Neural progenitor cell (in vitro differentiated cells): ENCODE measurements around the gene RAD51B. TPM values are rescaled to one million over a fixed set of nuclear protein-coding genes. Genes with fewer than 3 reads are reported as not detected.

Source experiments
- DNase-seq: peaks from one replicate; pipeline ENCODE4 v3.0.0-alpha.2; 2016; ENCODE audit warnings: low spot score
- H2AFZ ChIP-seq: fragments of 200-600 bp; sonication (generic); replicated peaks from 2 replicates; pipeline ENCODE4 v1.6.1; 2016; ENCODE audit warnings: antibody characterized with exemption
- H3F3A ChIP-seq: fragments of 200-600 bp; sonication (generic); 2 replicates; pipeline ENCODE4 v1.6.1; 2016; ENCODE audit warnings: antibody characterized with exemption, low read depth
- H3K27ac ChIP-seq: fragments of 200-600 bp; sonication (generic); 2 replicates; pipeline ENCODE4 v1.5.1; 2016; ENCODE audit warnings: mild to moderate bottlenecking
- H3K27me3 ChIP-seq: fragments of 200-600 bp; sonication (generic); 2 replicates; pipeline ENCODE4 v1.6.1; 2016; ENCODE audit warnings: mild to moderate bottlenecking, moderate library complexity
- H3K36me3 ChIP-seq: fragments of 200-600 bp; sonication (generic); 2 replicates; pipeline ENCODE4 v1.5.1; 2016
- H3K4me1 ChIP-seq: fragments of 200-600 bp; sonication (generic); 2 replicates; pipeline ENCODE4 v1.6.1; 2016; ENCODE audit warnings: mixed run types
- H3K4me2 ChIP-seq: fragments of 200-600 bp; sonication (generic); 2 replicates; pipeline ENCODE4 v1.6.1; 2016
- H3K4me3 ChIP-seq: fragments of 200-600 bp; sonication (generic); 2 replicates; pipeline ENCODE4 v1.5.1; 2016
- H3K79me2 ChIP-seq: fragments of 200-600 bp; sonication (generic); 2 replicates; pipeline ENCODE4 v1.6.1; 2016; ENCODE audit warnings: low read depth
- H3K9ac ChIP-seq: fragments of 200-600 bp; sonication (generic); 2 replicates; pipeline ENCODE4 v1.6.1; 2016
- H3K9me3 ChIP-seq: fragments of 200-600 bp; sonication (generic); 2 replicates; pipeline ENCODE4 v1.5.1; 2016; ENCODE audit warnings: low read depth
- H4K20me1 ChIP-seq: fragments of 200-600 bp; sonication (generic); 2 replicates; pipeline ENCODE4 v1.6.1; 2016; ENCODE audit warnings: low read depth
- H3K27ac Mint-ChIP-seq: 3 replicates; pipeline ENCODE4 v1.8.0; 2021; ENCODE audit warnings: mixed read lengths
- H3K27me3 Mint-ChIP-seq: 2 replicates; pipeline ENCODE4 v1.8.0; 2022; ENCODE audit warnings: low read depth, mild to moderate bottlenecking, inconsistent platforms, moderate library complexity, mixed read lengths; ENCODE audit not compliant: insufficient read depth
- H3K36me3 Mint-ChIP-seq: 3 replicates; pipeline ENCODE4 v1.8.0; 2021; ENCODE audit warnings: mixed read lengths
- H3K4me1 Mint-ChIP-seq: 3 replicates; pipeline ENCODE4 v1.8.0; 2021; ENCODE audit warnings: mixed read lengths
- H3K4me3 Mint-ChIP-seq: 3 replicates; pipeline ENCODE4 v1.8.0; 2021; ENCODE audit warnings: mild to moderate bottlenecking, moderate library complexity, mixed read lengths
- H3K9me3 Mint-ChIP-seq: 3 replicates; pipeline ENCODE4 v1.8.0; 2020; ENCODE audit warnings: mixed read lengths
- CTCF ChIP-seq: fragments of 200-600 bp; sonication (generic); IDR thresholded peaks from 2 replicates; pipeline ENCODE4 v1.5.1; 2017; ENCODE audit warnings: antibody characterized with exemption, mild to moderate bottlenecking
- EZH2 ChIP-seq: fragments of 200-600 bp; sonication (generic); IDR thresholded peaks from 2 replicates; pipeline ENCODE4 v1.6.1; 2017; ENCODE audit warnings: antibody characterized with exemption, mild to moderate bottlenecking, moderate library complexity
- EZH2phosphoT487 ChIP-seq: fragments of 200-600 bp; sonication (generic); IDR thresholded peaks from 2 replicates; pipeline ENCODE4 v1.6.1; 2017; ENCODE audit warnings: antibody characterized with exemption
- total RNA-seq: library from RNA; depleted of rRNA; stranded (reverse); fragments of >200 nt; gene quantifications from 2 replicates; pipeline ENCODE4 v1.2.3, GENCODE V29; 2015; ENCODE audit warnings: low replicate concordance

RAD51B gene
- total RNA-seq, 1 donor from 2014 or later: 50.5 TPM

- TF ChIP-seq EZH2phosphoT487 (no peak), CTCF (no peak), EZH2 (no peak)
- H3K9ac ChIP-seq: no peak overlapping the region
- no peaks in the 10 kb centered on the region for H4K20me1 ChIP-seq
- H2AFZ ChIP-seq: no peak overlapping the region
- H3K9me3 ChIP-seq: no peaks in the 10 kb centered on the region
- H3K27me3 Mint-ChIP-seq: peaks cover 7% of the 10 kb centered on the region
- DNase-seq: no peak
- H3K4me3 ChIP-seq: no peak overlapping the region
- H3K4me1 ChIP-seq: peaks cover 44% of the 10 kb centered on the region
- H3K27me3 ChIP-seq: no peaks in the 10 kb centered on the region
- H3K4me2 ChIP-seq: no peak overlapping the region
- H3K79me2 ChIP-seq: no peaks in the 10 kb centered on the region
- peaks cover 8% of the 10 kb centered on the region for H3K9me3 Mint-ChIP-seq
- H3K36me3 Mint-ChIP-seq: peaks cover 5% of the 10 kb centered on the region
- peaks cover 65% of the 10 kb centered on the region for H3K4me1 Mint-ChIP-seq
- peaks cover 44% of the 10 kb centered on the region for H3F3A ChIP-seq
- H3K36me3 ChIP-seq: no peaks in the 10 kb centered on the region
- H3K4me3 Mint-ChIP-seq: no peak overlapping the region
- H3K27ac ChIP-seq: no peak overlapping the region
- H3K27ac Mint-ChIP-seq: no peak overlapping the region
These were observed 570.4 kb downstream of the RAD51B start for GRCh38 chr14:68389943-68390342.

- peaks cover 5% of the 10 kb centered on the region for H3K36me3 Mint-ChIP-seq
- Histone ChIP-seq H4K20me1 (no peaks in the 10 kb centered on the region), H3K4me1 (peaks cover 51% of the 10 kb centered on the region), H3K4me3 (no peak overlapping the region), H3K27me3 (no peaks in the 10 kb centered on the region), H3F3A (peaks cover 52% of the 10 kb centered on the region), H3K9me3 (no peaks in the 10 kb centered on the region), H3K27ac (no peak overlapping the region), H2AFZ (no peak overlapping the region), H3K9ac (no peak overlapping the region), H3K79me2 (no peaks in the 10 kb centered on the region), H3K4me2 (no peak overlapping the region), H3K36me3 (no peaks in the 10 kb centered on the region)
- no peak overlapping the region for H3K27ac Mint-ChIP-seq
- peaks cover 4% of the 10 kb centered on the region for H3K27me3 Mint-ChIP-seq
- no peak overlapping the region for H3K4me3 Mint-ChIP-seq
- H3K9me3 Mint-ChIP-seq: peaks cover 8% of the 10 kb centered on the region
- TF ChIP-seq EZH2phosphoT487: no peak
- no peak for TF ChIP-seq CTCF
- TF ChIP-seq EZH2: no peak
- H3K4me1 Mint-ChIP-seq: peaks cover 69% of the 10 kb centered on the region
- DNase-seq: no peak
These were observed 571.2 kb downstream of the RAD51B start for GRCh38 chr14:68390741-68391140.

DNA sequence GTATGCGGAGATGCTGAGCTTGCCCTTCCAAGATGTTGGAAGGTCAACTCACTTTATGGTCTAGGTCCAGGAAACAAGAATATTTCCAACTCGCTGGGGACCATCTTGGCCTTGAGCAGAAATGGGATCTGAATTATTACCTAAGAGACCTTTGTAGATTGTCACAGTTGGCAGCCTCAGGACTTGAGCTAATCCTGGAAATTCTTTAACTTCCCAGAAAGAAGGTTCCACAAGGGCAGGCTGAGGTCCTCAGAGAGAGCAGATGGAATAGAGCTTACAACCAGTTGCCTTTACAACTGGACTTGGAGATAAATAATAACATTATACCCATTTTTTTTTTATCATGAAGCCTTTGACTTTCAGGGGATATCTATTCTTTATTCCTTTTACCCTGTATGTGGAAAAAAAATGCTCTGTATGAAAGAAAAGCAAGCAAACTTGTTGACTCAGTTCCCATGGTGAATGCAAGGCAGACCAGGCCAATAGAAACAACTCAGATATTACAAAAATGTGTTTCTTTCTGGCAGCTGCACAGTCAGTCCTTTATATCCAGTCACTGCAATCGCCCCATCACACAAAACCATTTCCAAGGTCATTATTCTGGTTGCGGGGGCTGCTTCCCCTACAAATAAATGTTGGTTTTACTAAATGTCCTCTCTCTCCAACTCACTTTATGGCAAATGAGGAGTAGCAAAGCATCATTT lies 571.9 kb downstream of the RAD51B start:
- H3K4me1 Mint-ChIP-seq: peaks cover 73% of the 10 kb centered on the region
- no peak overlapping the region for H2AFZ ChIP-seq
- H3K27ac Mint-ChIP-seq: peak overlapping the region; percentile 12
- H3K27me3 Mint-ChIP-seq: peaks cover 4% of the 10 kb centered on the region
- H3K9me3 Mint-ChIP-seq: peaks cover 8% of the 10 kb centered on the region
- no peak overlapping the region for H3K4me2 ChIP-seq
- H3K4me3 ChIP-seq: no peak overlapping the region
- TF ChIP-seq EZH2phosphoT487: no peak
- no peak for TF ChIP-seq EZH2
- TF ChIP-seq CTCF: no peak
- peaks cover 52% of the 10 kb centered on the region for H3F3A ChIP-seq
- peaks cover 57% of the 10 kb centered on the region for H3K4me1 ChIP-seq
- H3K79me2 ChIP-seq: no peaks in the 10 kb centered on the region
- no peaks in the 10 kb centered on the region for H4K20me1 ChIP-seq
- H3K36me3 Mint-ChIP-seq: peaks cover 5% of the 10 kb centered on the region
- no peaks in the 10 kb centered on the region for H3K9me3 ChIP-seq
- no peak for DNase-seq
- H3K4me3 Mint-ChIP-seq: no peak overlapping the region
- no peaks in the 10 kb centered on the region for H3K27me3 ChIP-seq
- H3K27ac ChIP-seq: no peak overlapping the region
- no peaks in the 10 kb centered on the region for H3K36me3 ChIP-seq
- H3K9ac ChIP-seq: no peak overlapping the region
